Umbilical cord (tissue), 2 donors: ENCODE measurements around the gene UBAP1. TPM values are rescaled to one million over a fixed set of nuclear protein-coding genes. Genes with fewer than 3 reads are reported as not detected.
"Not testable (repeated sequence)": the region's sequence is repeated elsewhere in the genome, so short reads cannot be mapped to it uniquely, and the experiment has no call there.

Source experiments
- DNase-seq: peaks from one replicate; pipeline ENCODE4 v3.0.0-alpha.2; 2015; ENCODE audit warnings: low spot score
- total RNA-seq: library from RNA; depleted of rRNA; stranded (reverse); fragments of >200 nt; gene quantifications from one replicate; pipeline ENCODE4 v1.2.3, GENCODE V29; 2014; ENCODE audit warnings: low replicate concordance; ENCODE audit not compliant: insufficient read depth

Gene UBAP1
- total RNA-seq, 1 donor from 2014 or later = 44.1 TPM

DNA sequence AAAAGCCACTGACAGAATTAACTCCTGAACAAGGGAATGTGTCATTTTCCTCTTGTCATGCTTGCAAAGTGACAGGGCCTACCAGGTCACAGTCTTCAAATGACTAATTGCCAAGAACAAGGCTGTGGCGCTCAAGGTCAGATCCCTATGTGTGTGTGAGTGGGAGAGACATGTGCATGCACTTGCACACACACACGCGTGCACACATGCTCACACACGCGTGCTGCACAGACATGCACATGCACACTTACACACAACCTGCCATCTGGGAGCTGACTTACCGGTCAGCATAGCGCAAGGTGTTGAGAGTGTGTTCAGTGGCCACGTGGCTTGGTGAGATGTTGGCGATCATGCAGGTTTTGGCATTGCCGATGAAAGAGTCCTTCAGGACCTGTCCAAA is 80.5 kb downstream of the UBAP1 start:
- DNase-seq = no peak

DNA sequence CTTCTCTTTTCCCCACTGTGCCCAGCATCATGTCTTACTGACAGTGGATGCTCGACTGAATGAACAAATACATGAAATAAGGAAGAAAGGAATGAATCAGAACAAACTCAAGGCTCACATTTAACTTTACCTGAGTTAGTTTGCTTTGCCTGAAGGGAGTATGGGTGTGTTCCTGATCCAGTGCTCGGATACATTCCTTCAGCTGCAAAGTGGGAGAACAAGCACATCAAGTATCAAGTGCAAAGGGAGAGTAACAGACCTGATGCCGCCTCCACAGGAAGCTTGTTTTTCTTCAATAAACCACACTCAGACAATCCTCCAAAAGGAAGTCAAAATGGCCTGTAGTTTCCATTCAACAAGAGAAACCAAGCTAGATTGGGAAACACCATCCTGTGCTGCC is 84.1 kb downstream of the UBAP1 start:
- no peak for DNase-seq

DNA sequence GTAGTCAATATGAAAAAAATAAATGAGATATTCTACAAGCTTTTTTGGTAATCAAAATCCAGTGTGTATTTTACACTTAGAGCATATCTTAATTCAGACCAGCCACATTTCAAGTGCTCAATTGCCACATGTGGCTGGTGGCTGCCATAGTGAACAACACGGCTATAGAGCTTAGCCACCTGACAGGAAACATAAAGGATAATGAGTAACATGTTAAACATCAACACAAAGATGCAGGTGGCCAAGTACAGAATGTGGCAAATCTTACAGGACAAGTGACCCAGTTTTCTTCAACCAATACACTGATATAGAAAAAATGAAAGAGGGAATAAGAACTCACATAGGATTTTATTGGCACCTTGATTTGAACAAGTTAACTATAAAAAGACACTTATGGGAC is 88.8 kb downstream of the UBAP1 start:
- DNase-seq = no peak

DNA sequence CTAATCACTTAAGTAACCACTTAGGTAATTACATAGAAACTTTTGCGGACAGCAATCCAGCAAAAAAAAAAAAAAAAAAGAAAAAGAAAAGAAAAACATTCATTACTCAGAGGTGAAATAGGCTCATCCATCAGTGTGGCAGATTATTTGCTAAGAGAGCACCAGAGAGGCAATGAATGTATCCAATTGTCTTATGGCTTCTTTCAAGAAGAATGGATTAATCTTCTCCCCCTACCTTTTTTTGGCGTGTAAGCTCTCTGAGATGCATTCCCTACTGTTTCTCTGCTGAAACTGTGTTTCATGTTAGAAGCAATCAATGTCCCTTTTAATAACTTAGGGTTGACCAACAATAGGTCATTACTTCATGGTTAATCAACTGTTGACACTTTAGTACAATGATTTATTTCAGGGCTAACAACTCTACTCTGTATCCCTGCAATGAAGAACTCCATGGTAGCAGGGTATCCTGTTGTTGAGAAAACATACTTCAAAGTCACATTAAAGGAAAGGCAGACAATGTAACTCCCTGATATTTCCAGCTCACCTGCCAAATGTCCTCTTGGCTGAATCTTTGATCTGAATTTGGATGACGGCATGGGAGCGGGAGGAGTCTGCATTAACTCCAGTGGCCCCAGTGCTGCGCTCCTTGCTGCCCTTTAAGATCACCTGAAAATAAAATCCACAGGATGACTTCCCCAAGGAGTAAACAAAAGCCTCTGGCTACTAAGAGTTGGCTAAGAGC is 92.6 kb downstream of the UBAP1 start:
- DNase-seq = no peak

DNA sequence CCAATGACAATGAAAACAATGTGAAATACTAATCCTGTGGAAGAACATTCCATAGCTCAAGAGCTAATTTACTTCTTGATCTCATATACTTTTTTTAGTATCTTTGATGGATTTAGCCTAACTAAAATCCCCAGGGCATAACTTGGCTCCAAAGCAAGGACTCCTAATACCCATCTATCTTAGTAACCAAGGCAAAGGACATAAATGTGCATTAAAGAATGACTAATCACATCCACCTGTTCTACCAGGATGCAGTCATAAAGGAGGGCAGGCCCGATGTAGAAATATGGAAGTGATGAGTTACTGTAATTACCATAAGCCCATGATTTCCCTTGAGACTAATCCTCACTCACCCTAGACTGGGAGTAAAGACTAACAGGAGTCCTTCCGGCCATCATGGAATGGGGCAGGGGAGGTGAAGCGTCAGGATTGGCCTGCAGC is 93.3 kb downstream of the UBAP1 start:
- DNase-seq = no peak

DNA sequence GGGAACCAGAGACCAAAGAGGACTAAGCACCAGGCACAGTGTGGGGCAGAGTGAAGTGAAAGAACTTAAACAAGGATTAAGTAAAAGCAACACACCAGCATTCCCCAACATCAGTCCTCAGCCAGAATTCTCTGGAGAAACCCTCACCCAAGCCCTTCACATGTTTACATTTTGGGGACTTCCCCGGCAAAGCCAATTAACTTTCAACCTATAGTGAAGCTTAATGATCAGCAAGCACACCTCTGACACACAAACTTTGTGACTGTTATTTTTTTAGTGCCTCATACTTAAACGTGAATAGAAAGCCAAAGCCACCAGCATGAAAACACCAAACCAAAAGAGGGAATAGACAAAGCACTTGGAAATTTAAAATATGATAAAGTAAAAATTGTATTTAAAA is 94.7 kb downstream of the UBAP1 start:
- not testable (repeated sequence) for DNase-seq

DNA sequence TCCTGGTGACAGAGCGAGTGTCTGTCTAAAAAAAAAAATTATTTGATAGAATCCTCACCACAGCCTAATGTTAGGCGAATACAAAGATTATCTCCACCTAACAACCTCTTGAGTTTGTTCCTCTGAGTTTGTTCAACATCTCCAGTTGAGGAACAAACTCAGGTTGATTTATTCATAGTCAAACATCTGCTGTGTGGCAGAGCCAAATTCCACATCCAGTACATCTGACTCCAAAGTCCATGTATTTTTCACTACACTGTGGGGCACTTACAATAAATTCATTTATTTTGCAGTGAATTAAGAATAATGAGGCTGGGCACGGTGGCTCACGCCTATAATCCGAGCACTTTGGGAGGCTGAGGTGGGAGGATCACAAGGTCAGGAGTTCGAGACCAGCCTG is 97.0 kb downstream of the UBAP1 start:
- DNase-seq = no peak

DNA sequence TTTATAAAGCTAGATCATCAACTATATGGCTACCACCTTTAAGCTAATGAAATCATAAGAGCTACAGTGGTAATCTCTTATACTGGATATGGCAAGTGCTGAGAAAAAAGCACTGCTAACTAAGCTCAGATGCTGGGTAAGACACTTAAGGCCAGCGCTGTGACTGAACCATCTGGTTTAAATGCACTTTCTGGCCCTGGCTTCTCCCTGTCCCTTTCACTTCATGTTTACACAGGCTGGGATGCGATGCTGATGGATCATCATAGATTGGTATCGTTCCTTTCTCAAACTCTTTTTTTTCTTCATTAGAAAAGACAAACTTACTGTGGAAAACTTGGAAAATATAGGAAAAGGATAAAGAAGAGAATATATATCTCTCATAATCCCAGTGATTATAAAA is 97.9 kb downstream of the UBAP1 start:
- DNase-seq = no peak

DNA sequence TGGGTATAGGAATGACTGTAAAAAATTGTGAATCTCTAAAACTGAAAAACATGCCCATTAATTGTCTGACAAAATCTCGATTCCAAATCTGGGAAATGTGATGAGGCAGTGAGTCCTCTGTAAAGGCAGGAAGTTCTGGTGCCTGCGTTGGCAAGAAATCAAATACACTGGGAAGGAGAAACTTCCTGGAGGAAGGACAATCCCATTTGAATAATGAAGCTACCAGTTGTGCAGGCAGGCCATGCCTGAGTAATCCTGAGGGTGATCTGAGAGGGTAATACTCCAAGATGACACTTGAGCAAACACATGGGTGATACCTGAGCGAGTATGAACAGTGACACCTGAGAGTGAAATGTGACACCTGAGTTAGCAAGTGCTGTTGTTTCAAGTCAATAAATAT is 100.6 kb downstream of the UBAP1 start:
- DNase-seq = no peak

DNA sequence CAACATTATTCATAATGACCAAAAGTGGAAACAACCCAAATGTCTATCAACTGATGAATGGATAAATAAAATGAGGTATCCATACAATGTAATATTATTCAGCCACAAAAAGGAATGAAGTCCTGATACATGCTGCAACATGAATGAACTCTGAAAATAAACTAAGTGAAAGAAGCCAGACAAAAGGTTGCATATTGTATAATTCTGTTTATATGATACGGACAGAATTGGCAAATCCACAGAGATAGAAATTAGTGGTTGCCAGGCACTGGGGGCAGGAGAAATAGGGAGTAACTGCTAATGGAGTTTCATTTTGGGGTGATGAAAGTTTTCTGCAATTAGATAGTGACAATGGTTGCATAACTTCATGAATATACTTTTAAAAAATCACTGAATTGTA is 103.3 kb downstream of the UBAP1 start:
- no peak for DNase-seq

DNA sequence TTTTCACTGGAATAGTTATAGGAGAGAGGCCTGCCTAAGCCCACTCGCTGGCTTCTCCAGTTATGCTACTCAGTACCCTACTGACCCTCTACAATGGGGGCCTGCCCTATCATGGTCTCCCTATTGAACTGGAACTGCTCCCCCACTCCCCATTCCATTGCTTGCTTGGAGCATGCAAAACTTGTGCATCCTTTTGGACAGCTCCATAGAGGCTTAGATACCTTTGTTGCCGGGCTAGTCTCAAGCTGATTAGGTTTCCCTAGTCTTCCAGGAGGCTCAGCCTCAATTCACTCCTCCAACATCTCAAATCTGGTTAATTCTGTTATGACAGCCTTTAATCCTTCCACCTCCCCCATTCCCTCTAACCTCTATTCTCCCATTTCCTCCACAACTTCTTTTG is 110.3 kb downstream of the UBAP1 start:
- DNase-seq = no peak

DNA sequence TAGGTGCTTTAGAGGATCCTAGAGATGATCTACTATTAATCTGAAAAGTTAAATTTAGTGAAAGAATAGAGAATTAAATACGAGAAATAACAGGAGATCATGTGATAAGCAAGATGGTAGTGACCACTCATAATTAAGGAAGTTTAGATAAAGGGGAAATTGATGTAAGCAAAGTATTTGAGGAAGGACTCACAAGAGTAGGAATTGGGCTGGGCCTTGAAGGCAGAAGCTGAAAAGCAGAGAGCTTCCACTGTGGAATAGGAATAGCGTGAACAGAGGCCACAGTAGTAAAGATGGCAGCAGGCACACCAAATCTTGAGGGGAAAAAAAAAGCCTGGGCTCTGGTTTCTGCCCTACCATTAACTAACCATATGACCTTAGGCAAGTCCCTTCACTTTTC is 112.2 kb downstream of the UBAP1 start:
- peak; percentile 3 for DNase-seq

DNA sequence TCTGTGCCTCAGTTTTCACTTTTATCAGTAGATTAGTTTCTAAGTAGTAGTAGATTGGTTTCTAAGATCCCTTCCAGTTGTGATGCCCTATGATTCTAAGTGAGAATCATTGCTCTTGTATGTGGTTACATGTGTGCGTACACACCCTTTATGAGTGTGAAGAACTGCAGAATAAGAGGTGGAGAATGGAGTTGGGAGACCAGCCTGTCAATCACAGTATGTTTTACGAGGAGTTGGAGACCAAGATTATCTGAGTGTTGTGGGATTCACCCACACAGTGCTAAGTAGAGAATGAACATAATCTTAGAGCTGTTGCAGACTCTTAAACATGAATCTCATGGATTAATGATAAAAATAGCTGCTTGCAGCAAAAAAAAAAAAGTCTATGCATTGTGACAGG is 112.6 kb downstream of the UBAP1 start:
- DNase-seq = no peak

DNA sequence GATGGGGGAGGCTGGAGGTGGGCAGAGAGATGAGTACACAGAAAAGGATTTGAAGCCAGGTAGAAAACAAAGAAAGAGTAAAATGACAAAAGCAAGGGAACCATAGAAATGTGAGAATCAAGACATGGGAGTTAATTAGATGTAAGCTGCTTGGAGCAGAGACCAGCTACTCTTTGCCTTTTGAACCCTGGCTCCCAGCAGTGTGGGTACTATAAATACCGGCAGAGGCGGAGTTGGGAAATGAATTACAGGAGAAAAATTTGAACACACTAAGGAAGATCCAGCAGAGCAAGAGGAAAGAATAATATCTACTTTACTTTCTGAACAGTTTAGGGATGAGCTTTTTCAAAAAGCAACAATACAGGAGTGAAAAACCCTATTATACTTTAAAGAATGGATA is 113.7 kb downstream of the UBAP1 start:
- DNase-seq = no peak

DNA sequence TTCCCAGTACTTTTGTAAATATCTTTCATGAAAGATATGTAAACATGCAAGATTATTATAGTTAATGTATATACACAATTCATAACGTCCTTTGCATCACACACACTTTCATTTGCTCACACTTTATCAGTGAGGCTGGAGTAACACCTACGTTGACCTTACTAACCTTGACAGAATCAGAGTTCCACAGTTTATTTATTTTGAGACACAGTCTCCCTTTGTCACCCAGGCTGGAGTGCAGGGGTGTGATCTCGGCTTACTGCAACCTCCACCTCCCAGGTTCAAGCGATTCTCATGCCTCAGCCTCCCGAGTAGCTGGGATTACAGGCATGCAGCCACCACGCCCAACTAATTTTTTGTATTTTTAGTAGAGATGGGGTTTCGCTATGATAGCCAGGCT is 122.2 kb downstream of the UBAP1 start:
- DNase-seq = not testable (repeated sequence)

Other genes starting within 250 kb of the UBAP1 start
- 31.5 TPM for gene UBAP2, start 130.2 kb upstream of the UBAP1 start, total RNA-seq
- gene DCAF12, start 52.3 kb upstream of the UBAP1 start, total RNA-seq = 31.8 TPM
- 2.6 TPM for gene KIF24, start 150.2 kb downstream of the UBAP1 start, total RNA-seq
- gene NUDT2, start 150.5 kb downstream of the UBAP1 start, total RNA-seq = 22.6 TPM
- gene MYORG, start 197.9 kb downstream of the UBAP1 start, total RNA-seq = 4.6 TPM